Measurements from ENCODE around the gene PDZD7. TPM values are rescaled to one million over a fixed set of nuclear protein-coding genes. Genes with fewer than 3 reads are reported as not detected.

Gene PDZD7
- total RNA-seq, 1 donor from 2014 or later, result 1.5 TPM

- Mint-ChIP-seq H3K4me1 (ENCODE audit: low read depth, unreplicated experiment) (peaks cover 13% of the 10 kb centered on the region), H3K9me3 (ENCODE audit: unreplicated experiment) (peaks cover 8% of the 10 kb centered on the region), H3K4me3 (ENCODE audit: unreplicated experiment) (peak overlapping the region; percentile 86), H3K27me3 (ENCODE audit: unreplicated experiment) (peaks cover 8% of the 10 kb centered on the region), H3K27ac (ENCODE audit: unreplicated experiment) (no peak overlapping the region), H3K36me3 (ENCODE audit: unreplicated experiment) (no peaks in the 10 kb centered on the region)
- DNase-seq, result peak; percentile 32
- TF ChIP-seq CTCF (IDR thresholded peaks at IDR 0.05; ENCODE audit: partially characterized antibody, unreplicated experiment), result no peak
These were observed 60.6 kb downstream of the PDZD7 start for GRCh38 chr10:100970076-100970913.

- peak; percentile 83 for TF ChIP-seq CTCF (IDR thresholded peaks at IDR 0.05; ENCODE audit: partially characterized antibody, unreplicated experiment)
- Mint-ChIP-seq H3K4me1 (ENCODE audit: low read depth, unreplicated experiment) (peaks cover 13% of the 10 kb centered on the region), H3K27ac (ENCODE audit: unreplicated experiment) (peak within 1 kb of the TSS; percentile 77), H3K9me3 (ENCODE audit: unreplicated experiment) (peaks cover 8% of the 10 kb centered on the region), H3K27me3 (ENCODE audit: unreplicated experiment) (peaks cover 8% of the 10 kb centered on the region), H3K36me3 (ENCODE audit: unreplicated experiment) (no peaks in the 10 kb centered on the region), H3K4me3 (ENCODE audit: unreplicated experiment) (peak within 1 kb of the TSS; percentile 86)
- DNase-seq, result peak; percentile 86
These were observed 61.5 kb downstream of the PDZD7 start, which contains the start of gene SEMA4G for GRCh38 chr10:100969187-100970075. SEMA4G (plus strand) TSS chr10:100969504; CDS start chr10:100972913, 3,409 bp downstream.

- no peak for TF ChIP-seq CTCF (IDR thresholded peaks at IDR 0.05; ENCODE audit: partially characterized antibody, unreplicated experiment)
- Mint-ChIP-seq H3K27me3 (ENCODE audit: unreplicated experiment) (peaks cover 8% of the 10 kb centered on the region), H3K27ac (ENCODE audit: unreplicated experiment) (peak overlapping the region; percentile 62), H3K4me1 (ENCODE audit: low read depth, unreplicated experiment) (peaks cover 13% of the 10 kb centered on the region), H3K36me3 (ENCODE audit: unreplicated experiment) (no peaks in the 10 kb centered on the region), H3K9me3 (ENCODE audit: unreplicated experiment) (peaks cover 8% of the 10 kb centered on the region), H3K4me3 (ENCODE audit: unreplicated experiment) (peak overlapping the region; percentile 72)
- no peak for DNase-seq
These were observed 62.1 kb downstream of the PDZD7 start for GRCh38 chr10:100968863-100969186.

GRCh38 chr10:100968062-100968736 lies 62.7 kb downstream of the PDZD7 start:
- no peak for TF ChIP-seq CTCF (IDR thresholded peaks at IDR 0.05; ENCODE audit: partially characterized antibody, unreplicated experiment)
- peaks cover 8% of the 10 kb centered on the region for H3K27me3 Mint-ChIP-seq (ENCODE audit: unreplicated experiment)
- no peaks in the 10 kb centered on the region for H3K36me3 Mint-ChIP-seq (ENCODE audit: unreplicated experiment)
- H3K9me3 Mint-ChIP-seq (ENCODE audit: unreplicated experiment), result peaks cover 8% of the 10 kb centered on the region
- H3K27ac Mint-ChIP-seq (ENCODE audit: unreplicated experiment), result peak overlapping the region; percentile 77
- H3K4me1 Mint-ChIP-seq (ENCODE audit: low read depth, unreplicated experiment), result peaks cover 13% of the 10 kb centered on the region
- no peak for DNase-seq
- peak overlapping the region; percentile 72 for H3K4me3 Mint-ChIP-seq (ENCODE audit: unreplicated experiment)
